Stromal cell of bone marrow (primary cell): ENCODE measurements around the gene RBM48.
"Not testable (repeated sequence)": the region's sequence is repeated elsewhere in the genome, so short reads cannot be mapped to it uniquely, and the experiment has no call there.

ENCODE experiments used
- DNase-seq: peaks from one replicate; pipeline ENCODE4 v3.0.0-alpha.2; 2012; ENCODE audit warnings: low read depth

RBM48 gene

GRCh38 chr7:92528188-92528957 lies at the start of gene RBM48, which contains the start of gene PEX1:
TSS of gene RBM48 (plus strand) at chr7:92528795. CDS start at chr7:92528814, 19 bp downstream.
TSS of gene PEX1 (minus strand) at chr7:92528520. CDS start at chr7:92528435, 85 bp downstream.
- peak; percentile 99 for DNase-seq

GRCh38 chr7:92479146-92479545 lies 49.4 kb upstream of the RBM48 start:
- not testable (repeated sequence) for DNase-seq

- DNase-seq, result not testable (repeated sequence)
Observed at GRCh38 chr7:92483624-92484023, 45.0 kb upstream of the RBM48 start.

- DNase-seq, result not testable (repeated sequence)
Observed at GRCh38 chr7:92484226-92484625, 44.4 kb upstream of the RBM48 start.

- DNase-seq, result no peak
Observed at GRCh38 chr7:92485267-92485892, 43.2 kb upstream of the RBM48 start.

GRCh38 chr7:92485974-92486373 lies 42.6 kb upstream of the RBM48 start:
- no peak for DNase-seq

GRCh38 chr7:92487804-92488203 lies 40.8 kb upstream of the RBM48 start:
- DNase-seq, result no peak

GRCh38 chr7:92489634-92490033 lies 39.0 kb upstream of the RBM48 start:
- DNase-seq, result peak; percentile 4

- DNase-seq, result peak; percentile 8
Observed at GRCh38 chr7:92496876-92497275, 31.7 kb upstream of the RBM48 start.

- DNase-seq, result no peak
Observed at GRCh38 chr7:92498557-92498956, 30.0 kb upstream of the RBM48 start.

- no peak for DNase-seq
Observed at GRCh38 chr7:92503767-92504166, 24.8 kb upstream of the RBM48 start.

GRCh38 chr7:92504563-92504962 lies 24.0 kb upstream of the RBM48 start:
- DNase-seq, result no peak

GRCh38 chr7:92506363-92506762 lies 22.2 kb upstream of the RBM48 start:
- no peak for DNase-seq

- DNase-seq, result no peak
Observed at GRCh38 chr7:92508946-92509345, 19.6 kb upstream of the RBM48 start.

- no peak for DNase-seq
Observed at GRCh38 chr7:92513167-92513902, 15.3 kb upstream of the RBM48 start.

GRCh38 chr7:92517631-92518030 lies 11.0 kb upstream of the RBM48 start:
- DNase-seq, result peak; percentile 48

- DNase-seq, result no peak
Observed at GRCh38 chr7:92520024-92520423, 8.6 kb upstream of the RBM48 start.

GRCh38 chr7:92523110-92523509 lies 5.5 kb upstream of the RBM48 start:
- no peak for DNase-seq

GRCh38 chr7:92527300-92528187 lies 1.1 kb upstream of the RBM48 start:
- DNase-seq, result peak; percentile 19

- no peak for DNase-seq
Observed at GRCh38 chr7:92528958-92529264, 316 bp downstream of the RBM48 start.

GRCh38 chr7:92534572-92534971 lies 6.0 kb downstream of the RBM48 start:
- DNase-seq, result no peak

GRCh38 chr7:92543542-92543941 lies 14.9 kb downstream of the RBM48 start:
- not testable (repeated sequence) for DNase-seq
